H1 (cell line): ENCODE measurements around the gene USP12. TPM values are rescaled to one million over a fixed set of nuclear protein-coding genes. Genes with fewer than 3 reads are reported as not detected.

Experiments
- CTCF ChIA-PET: fragments of 300-600 bp; sonication (Branson Sonifier 250); formaldehyde crosslinking; loops from one replicate; lab custom pipeline; 2021; ENCODE audit not compliant: partially characterized antibody; lab: Charles Lee
- POLR2A ChIA-PET: fragments of 300-600 bp; sonication (Branson Sonifier 250); formaldehyde crosslinking; loops from one replicate; lab custom pipeline; 2021; ENCODE audit warnings: inconsistent platforms; ENCODE audit not compliant: partially characterized antibody; lab: Charles Lee
- DNase-seq, 2 experiments: peaks; one replicate each; pipeline versions ENCODE4 v3.0.0 to v3.0.0-alpha.2; 2010 to 2022; ENCODE audit warnings: low spot score in 2 of 2, low read depth in 1 of 2, mixed read lengths in 1 of 2
- FAIRE-seq: peaks from 2 replicates; lab custom pipeline; 2011; peaks lifted over from hg19 to GRCh38; lab: Jason Lieb, UNC
- H2AFZ ChIP-seq: 2 replicates; pipeline ENCODE4 v1.8.1; 2012; ENCODE audit warnings: low read length, inconsistent platforms
- H2AK5ac ChIP-seq: 2 replicates; pipeline ENCODE4 v1.6.1; 2013; ENCODE audit warnings: low read depth, low read length
- H2BK120ac ChIP-seq: replicated peaks from 2 replicates; pipeline ENCODE3; 2013; ENCODE audit warnings: low read depth, low read length, inconsistent platforms
- H2BK12ac ChIP-seq: 2 replicates; pipeline ENCODE4 v1.6.1; 2013; ENCODE audit warnings: low read depth, low read length
- H2BK15ac ChIP-seq: 2 replicates; pipeline ENCODE4 v1.6.1; 2013; ENCODE audit warnings: low read length
- H2BK20ac ChIP-seq: 2 replicates; pipeline ENCODE4 v1.6.1; 2013; ENCODE audit warnings: low read length
- H2BK5ac ChIP-seq: 2 replicates; pipeline ENCODE4 v1.6.1; 2013; ENCODE audit warnings: low read depth, low read length
- H3K14ac ChIP-seq: 2 replicates; pipeline ENCODE4 v1.6.1; 2013; ENCODE audit warnings: inconsistent platforms; ENCODE audit not compliant: insufficient read length
- H3K18ac ChIP-seq: 2 replicates; pipeline ENCODE4 v1.6.1; 2013; ENCODE audit warnings: low read length; ENCODE audit errors: extremely low read depth
- H3K23ac ChIP-seq: 2 replicates; pipeline ENCODE4 v1.6.1; 2013; ENCODE audit warnings: inconsistent platforms; ENCODE audit not compliant: insufficient read length
- H3K23me2 ChIP-seq: 2 replicates; pipeline ENCODE4 v1.6.1; 2013; ENCODE audit warnings: low read depth, low read length
- H3K27ac ChIP-seq: 2 replicates; pipeline ENCODE4 v1.6.1; 2011; ENCODE audit warnings: low read depth, low read length, inconsistent platforms
- H3K27me3 ChIP-seq, 4 experiments: replicated peaks in 1 of 4; 1 replicate in 1 of 4; 2 replicates in 3 of 4; pipeline versions ENCODE4 v1.6.1 to v1.8.1; 2011 to 2013; ENCODE audit warnings: low read length in 3 of 4, mild to moderate bottlenecking in 3 of 4, inconsistent platforms in 2 of 4, mixed read lengths in 2 of 4, moderate library complexity in 1 of 4; ENCODE audit not compliant: control insufficient read depth in 3 of 4, insufficient read depth in 3 of 4; ENCODE audit errors: extremely low read depth in 1 of 4
- H3K36me3 ChIP-seq, 4 experiments: 2 replicates each; pipeline versions ENCODE4 v1.6.1 to v1.8.1; 2011 to 2013; ENCODE audit warnings: mild to moderate bottlenecking in 4 of 4, low read length in 3 of 4, moderate library complexity in 2 of 4, control low read depth in 1 of 4, inconsistent platforms in 1 of 4; ENCODE audit not compliant: insufficient read depth in 4 of 4, control insufficient read depth in 2 of 4
- H3K4ac ChIP-seq: replicated peaks from 2 replicates; pipeline ENCODE3; 2013; ENCODE audit warnings: low read length, low read depth, mixed read lengths, inconsistent platforms; ENCODE audit not compliant: insufficient read length
- H3K4me1 ChIP-seq, 4 experiments: replicated peaks in 1 of 4; 1 replicate in 1 of 4; 2 replicates in 3 of 4; pipeline versions ENCODE4 v1.6.1 to v1.8.1; 2011 to 2013; ENCODE audit warnings: low read length in 3 of 4, inconsistent platforms in 2 of 4, mixed read lengths in 1 of 4; ENCODE audit not compliant: insufficient read depth in 4 of 4, control insufficient read depth in 3 of 4
- H3K4me2 ChIP-seq, 2 experiments: 2 replicates each; pipeline versions ENCODE4 v1.6.1 to v1.8.1; 2011 to 2013; ENCODE audit warnings: low read depth in 2 of 2, low read length in 2 of 2, control low read depth in 1 of 2, inconsistent platforms in 1 of 2, mild to moderate bottlenecking in 1 of 2; ENCODE audit not compliant: insufficient read depth in 1 of 2
- H3K4me3 ChIP-seq, 4 experiments: fragments of 200-600, 300-600 bp in 1 of 4; sonication (generic), shearing (Covaris generic), sonication (Bioruptor Twin) in 1 of 4; 2 replicates each; pipeline versions ENCODE4 v1.5.1 to v1.8.1; 2011 to 2016; ENCODE audit warnings: low read length in 4 of 4, low read depth in 3 of 4, control low read depth in 2 of 4, inconsistent platforms in 2 of 4, mild to moderate bottlenecking in 2 of 4, mixed read lengths in 1 of 4, moderate library complexity in 1 of 4; ENCODE audit not compliant: insufficient read depth in 2 of 4; ENCODE audit errors: extremely low read depth in 1 of 4
- H3K56ac ChIP-seq: replicated peaks from 2 replicates; pipeline ENCODE3; 2013; ENCODE audit warnings: low read depth, mild to moderate bottlenecking, mixed read lengths, low read length, inconsistent platforms; ENCODE audit not compliant: insufficient read length
- H3K79me1 ChIP-seq: 2 replicates; pipeline ENCODE4 v1.6.1; 2013; ENCODE audit warnings: low read depth, low read length, control low read depth
- H3K79me2 ChIP-seq, 2 experiments: 2 replicates each; pipeline versions ENCODE4 v1.6.1 to v1.8.1; 2012 to 2013; ENCODE audit warnings: low read length in 2 of 2, mild to moderate bottlenecking in 2 of 2, inconsistent platforms in 1 of 2; ENCODE audit not compliant: insufficient read depth in 2 of 2, control insufficient read depth in 1 of 2
- H3K9ac ChIP-seq, 4 experiments: replicated peaks in 1 of 4; 1 replicate in 1 of 4; 2 replicates in 3 of 4; pipeline versions ENCODE4 v1.6.1 to v1.8.1; 2011 to 2013; ENCODE audit warnings: low read depth in 3 of 4, low read length in 3 of 4, control low read depth in 2 of 4, mild to moderate bottlenecking in 2 of 4, moderate library complexity in 2 of 4, inconsistent platforms in 1 of 4; ENCODE audit errors: extremely low read depth in 1 of 4
- H3K9me3 ChIP-seq, 2 experiments: 2 replicates each; pipeline versions ENCODE4 v1.6.1 to v1.8.1; 2012 to 2013; ENCODE audit warnings: mild to moderate bottlenecking in 2 of 2, moderate library complexity in 2 of 2, control low read depth in 1 of 2, inconsistent platforms in 1 of 2, low read depth in 1 of 2, low read length in 1 of 2, mixed read lengths in 1 of 2; ENCODE audit not compliant: insufficient read depth in 2 of 2
- H4K20me1 ChIP-seq, 2 experiments: replicated peaks in 1 of 2; 2 replicates each; pipeline versions ENCODE3 to v1.8.1; 2011 to 2013; ENCODE audit warnings: inconsistent platforms in 2 of 2, low read length in 2 of 2, mild to moderate bottlenecking in 1 of 2; ENCODE audit not compliant: insufficient read depth in 2 of 2, control insufficient read depth in 1 of 2
- H4K5ac ChIP-seq: 2 replicates; pipeline ENCODE4 v1.6.1; 2013; ENCODE audit warnings: low read length, low read depth, mixed read lengths, inconsistent platforms; ENCODE audit not compliant: insufficient read length
- H4K8ac ChIP-seq: 2 replicates; pipeline ENCODE4 v1.8.0; 2013; ENCODE audit warnings: mild to moderate bottlenecking, moderate library complexity, low read length, inconsistent platforms; ENCODE audit not compliant: insufficient read depth; ENCODE audit errors: extremely low read depth
- H4K91ac ChIP-seq: replicated peaks from 2 replicates; pipeline ENCODE3; 2013; ENCODE audit warnings: low read length, mixed read lengths, inconsistent platforms; ENCODE audit not compliant: insufficient read length
- ATF2 ChIP-seq: IDR thresholded peaks from 2 replicates; pipeline ENCODE4 v1.6.1; 2012; ENCODE audit warnings: low read length, inconsistent platforms
- CREB1 ChIP-seq: IDR thresholded peaks from 2 replicates; pipeline ENCODE4 v1.6.1; 2012; ENCODE audit warnings: inconsistent platforms
- EGR1 ChIP-seq: IDR thresholded peaks from 2 replicates; pipeline ENCODE4 v1.6.1; 2011; ENCODE audit warnings: low read depth, low read length, borderline replicate concordance
- EP300 ChIP-seq, 2 experiments: IDR thresholded peaks; 1 replicate in 1 of 2; 2 replicates in 1 of 2; pipeline ENCODE4 v1.6.1; 2011 to 2012; ENCODE audit warnings: low read depth in 2 of 2, low read length in 2 of 2, mild to moderate bottlenecking in 2 of 2, borderline replicate concordance in 1 of 2, inconsistent platforms in 1 of 2, moderate library complexity in 1 of 2
- MAFK ChIP-seq: IDR thresholded peaks from 2 replicates; pipeline ENCODE4 v1.6.1; 2012; ENCODE audit warnings: low read depth, mild to moderate bottlenecking, improper control_type of control experiment, low read length
- RFX5 ChIP-seq: IDR thresholded peaks from 2 replicates; pipeline ENCODE4 v1.6.1; 2011; ENCODE audit warnings: low read depth, low read length, improper control_type of control experiment, borderline replicate concordance
- RNF2 ChIP-seq: fragments of 200-900, 300-1000 bp; sonication (generic); IDR thresholded peaks from 2 replicates; pipeline ENCODE4 v1.7.1; 2016; ENCODE audit warnings: borderline replicate concordance, low read depth, mild to moderate bottlenecking, antibody characterized with exemption, low read length; ENCODE audit not compliant: poor library complexity, severe bottlenecking; ENCODE audit errors: missing control alignments
- SIN3A ChIP-seq, 2 experiments: IDR thresholded peaks in 1 of 2; conservative IDR thresholded peaks in 1 of 2; 2 replicates each; pipeline ENCODE4 v1.6.1; 2011 to 2012; ENCODE audit warnings: low read length in 2 of 2, improper control_type of control experiment in 1 of 2, low read depth in 1 of 2, mild to moderate bottlenecking in 1 of 2
- SIRT6 ChIP-seq: IDR thresholded peaks from one replicate; pipeline ENCODE4 v1.7.1; 2012; ENCODE audit warnings: low read length, inconsistent platforms
- SP4 ChIP-seq: IDR thresholded peaks from 2 replicates; pipeline ENCODE4 v1.6.1; 2012; ENCODE audit warnings: low read length, inconsistent platforms
- TBP ChIP-seq: IDR thresholded peaks from 2 replicates; pipeline ENCODE4 v1.6.1; 2011; ENCODE audit warnings: low read depth, low read length, improper control_type of control experiment
- WGBS, 2 experiments: shearing (Covaris generic) in 1 of 2; methylation state at CpG; one replicate each; pipeline versions ENCODE4 v1.1.6 to v1.1.7; 2013 to 2015; ENCODE audit warnings: low lambda C conversion rate in 2 of 2, mixed read lengths in 2 of 2, inconsistent platforms in 1 of 2, low coverage in 1 of 2, missing lambda C conversion rate in 1 of 2; ENCODE audit not compliant: insufficient replicate concordance in 2 of 2, insufficient coverage in 1 of 2, insufficient read length in 1 of 2; ENCODE audit errors: extremely low coverage in 1 of 2, missing lambda C conversion rate in 1 of 2; 5-methylcytosine and 5-hydroxymethylcytosine counted together
- polyA plus RNA-seq, 7 experiments: library from polyadenylated mRNA; depleted of rRNA in 3 of 7; stranded (reverse) in 5 of 7; unstranded in 2 of 7; fragments of >200 nt in 5 of 7; fragments of 200-250 nt in 2 of 7; gene quantifications; 1 replicate in 5 of 7; 2 replicates in 1 of 7; 4 replicates in 1 of 7; pipeline versions ENCODE4 v1.2.1 to v1.2.3, GENCODE V29; 2011 to 2013; ENCODE audit warnings: missing spikeins in 2 of 7, mixed read lengths in 2 of 7
- total RNA-seq: library from RNA; stranded (reverse); fragmentation: NEBNext Ultra II Directional; extraction: Animal tissue kit (Norgen Biotek cat#: 25700); gene quantifications from 2 replicates; pipeline ENCODE4 v1.2.1, GENCODE V29; 2021

USP12 gene
- total and polyA plus RNA-seq, 2 of the 8 experiments (the other 6 are each of a cell fraction or from before 2014, with no cell fraction given), result 4.0 to 30.0 TPM

DNA sequence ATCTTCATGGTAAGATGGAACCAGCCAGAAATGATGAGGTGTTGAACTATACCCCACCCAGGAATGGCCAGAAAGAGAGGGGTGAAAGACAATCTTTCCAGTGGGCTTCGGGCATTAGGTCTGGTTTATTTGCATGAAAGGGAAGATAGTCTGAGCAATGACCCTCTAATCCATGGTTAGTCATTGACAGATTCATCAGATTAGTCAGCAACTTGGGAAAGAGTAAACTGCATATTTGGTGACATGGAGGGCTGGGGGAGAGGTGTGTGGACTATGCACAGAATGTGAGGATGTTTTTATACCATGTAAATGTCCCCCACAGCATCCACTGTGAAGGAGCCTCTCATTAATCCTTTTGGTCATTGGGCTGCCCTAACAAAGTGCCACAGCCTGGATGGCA is 30.1 kb upstream of the USP12 start:
- no peak overlapping the region for H3K23ac ChIP-seq
- 80% methylated on average over 1 of the region's 1 CpG; no CpG with 5 or more reads in 1 of the 2 experiments for WGBS, 2 experiments
- H3K4me3 ChIP-seq, result no peak overlapping the region
- H4K5ac ChIP-seq, result no peak overlapping the region
- H2AK5ac ChIP-seq, result no peak overlapping the region
- H3K9ac ChIP-seq, result no peak overlapping the region
- POLR2A ChIA-PET, result no interaction called here
- no peaks in the 10 kb centered on the region for H3K4me1 ChIP-seq
- no peaks in the 10 kb centered on the region for H3K9me3 ChIP-seq
- H4K20me1 ChIP-seq, result no peaks in the 10 kb centered on the region
- H2BK12ac ChIP-seq, result no peak overlapping the region
- no peak overlapping the region for H2BK20ac ChIP-seq
- no peak overlapping the region for H4K8ac ChIP-seq
- no peak overlapping the region for H2AFZ ChIP-seq
- no peaks in the 10 kb centered on the region for H3K79me1 ChIP-seq
- no peak overlapping the region for H3K18ac ChIP-seq
- no peaks in the 10 kb centered on the region for H3K27me3 ChIP-seq
- CTCF ChIA-PET, result no interaction called here
- FAIRE-seq (no peak), DNase-seq (no peak)
- no peaks in the 10 kb centered on the region for H3K79me2 ChIP-seq
- H3K27ac ChIP-seq, result no peak overlapping the region
- no peak overlapping the region for H3K56ac ChIP-seq
- H2BK5ac ChIP-seq, result no peak overlapping the region
- H3K14ac ChIP-seq, result no peak overlapping the region
- no peak overlapping the region for H4K91ac ChIP-seq
- H2BK120ac ChIP-seq, result no peak overlapping the region
- H3K36me3 ChIP-seq, result no peaks in the 10 kb centered on the region
- H2BK15ac ChIP-seq, result no peak overlapping the region
- no peak overlapping the region for H3K4me2 ChIP-seq
- no peak overlapping the region for H3K4ac ChIP-seq
- H3K23me2 ChIP-seq, result no peaks in the 10 kb centered on the region
- TF ChIP-seq EP300 (IDR thresholded peaks at IDR 0.05; ENCODE audit: borderline replicate concordance in 1 of 2, low read depth in 2 of 2, low read length in 2 of 2) (no peak), ATF2 (no peak), MAFK (no peak), SIRT6 (no peak), CREB1 (no peak), EGR1 (no peak), SP4 (no peak), RFX5 (no peak), TBP (no peak), RNF2 (no peak), SIN3A (conservative IDR thresholded peaks at IDR 0.05 in 1 of 2, IDR thresholded peaks at IDR 0.05 in 1 of 2; ENCODE audit: low read depth in 1 of 2, low read length in 2 of 2) (no peak)
